Activated T-helper 1 cell treated with anti-CD3 and anti-CD28 coated beads, Interleukin-12 subunit alpha, Interleukin-12 subunit beta, Interleukin-2, Interleukin-4 antibody, amounts not matched to agents 30 ng/mL and 10 ng/mL and 1 ng/mL, durations not matched to agents 14 hours and 24 hours and 36 hours (primary cell): ENCODE measurements around the gene ARPC4. TPM values are rescaled to one million over a fixed set of nuclear protein-coding genes. Genes with fewer than 3 reads are reported as not detected.
"Not testable (repeated sequence)": the region's sequence is repeated elsewhere in the genome, so short reads cannot be mapped to it uniquely, and the experiment has no call there.

ENCODE experiments used
- DNase-seq: peaks from one replicate; pipeline ENCODE4 v3.0.0; 2021; ENCODE audit warnings: low spot score
- H3K27ac Mint-ChIP-seq: one replicate; pipeline ENCODE4 v1.8.0; 2021; ENCODE audit warnings: mild to moderate bottlenecking, mixed read lengths
- H3K27me3 Mint-ChIP-seq: one replicate; pipeline ENCODE4 v1.8.0; 2022; ENCODE audit warnings: mild to moderate bottlenecking, moderate library complexity, mixed read lengths; ENCODE audit not compliant: insufficient read depth
- H3K36me3 Mint-ChIP-seq: one replicate; pipeline ENCODE4 v1.8.0; 2021; ENCODE audit warnings: low read depth, mixed read lengths
- H3K4me1 Mint-ChIP-seq: one replicate; pipeline ENCODE4 v1.8.0; 2021; ENCODE audit warnings: low read depth, mixed read lengths
- H3K4me3 Mint-ChIP-seq: one replicate; pipeline ENCODE4 v1.8.0; 2021; ENCODE audit warnings: mild to moderate bottlenecking, moderate library complexity, mixed read lengths
- H3K9me3 Mint-ChIP-seq: one replicate; pipeline ENCODE4 v1.8.0; 2021; ENCODE audit warnings: mixed read lengths
- intact Hi-C: fragments of 100-400 bp; cut with micrococcal nuclease; formaldehyde crosslinking; loops from one replicate; pipeline ENCODE4 v1.15.1; 2024
- total RNA-seq: library from RNA; stranded (reverse); gene quantifications from 2 replicates; pipeline ENCODE4 v1.2.3, GENCODE V29; 2022

ARPC4 gene
- total RNA-seq, 1 donor from 2014 or later, result 268 TPM

- intact Hi-C loops, result no loop called here
- no peaks in the 10 kb centered on the region for H3K27me3 Mint-ChIP-seq
- H3K9me3 Mint-ChIP-seq, result no peaks in the 10 kb centered on the region
- H3K27ac Mint-ChIP-seq, result no peak overlapping the region
- no peak overlapping the region for H3K4me3 Mint-ChIP-seq
- H3K4me1 Mint-ChIP-seq, result no peaks in the 10 kb centered on the region
- no peak for DNase-seq
- H3K36me3 Mint-ChIP-seq, result peaks cover 54% of the 10 kb centered on the region
Observed at GRCh38 chr3:9760779-9761505, 31.9 kb upstream of the ARPC4 start.

DNA sequence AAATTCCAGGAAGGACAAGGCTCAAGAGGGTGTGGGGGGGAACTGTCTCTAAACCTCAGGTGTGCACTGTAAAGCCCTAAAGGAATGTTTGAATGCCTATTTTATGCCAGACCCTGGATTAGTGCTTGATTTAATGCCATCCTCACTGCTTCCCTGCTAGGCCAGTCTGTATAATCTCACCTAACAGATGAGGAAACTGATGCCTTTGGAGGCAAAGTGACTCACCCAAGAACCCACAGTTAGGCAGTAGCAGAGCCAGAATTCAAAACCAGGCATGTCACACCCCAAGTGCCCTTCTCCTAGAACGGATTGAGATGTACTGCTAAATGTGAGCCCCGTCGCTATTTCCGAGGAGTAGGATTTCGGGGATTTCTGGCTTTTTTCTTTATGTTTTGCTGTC lies 31.0 kb upstream of the ARPC4 start:
- Mint-ChIP-seq H3K9me3 (no peaks in the 10 kb centered on the region), H3K4me1 (peaks cover under 1% of the 10 kb centered on the region), H3K4me3 (no peak overlapping the region), H3K27ac (no peak overlapping the region), H3K36me3 (peaks cover 46% of the 10 kb centered on the region), H3K27me3 (no peaks in the 10 kb centered on the region)
- intact Hi-C loops, result no loop called here
- no peak for DNase-seq

DNA sequence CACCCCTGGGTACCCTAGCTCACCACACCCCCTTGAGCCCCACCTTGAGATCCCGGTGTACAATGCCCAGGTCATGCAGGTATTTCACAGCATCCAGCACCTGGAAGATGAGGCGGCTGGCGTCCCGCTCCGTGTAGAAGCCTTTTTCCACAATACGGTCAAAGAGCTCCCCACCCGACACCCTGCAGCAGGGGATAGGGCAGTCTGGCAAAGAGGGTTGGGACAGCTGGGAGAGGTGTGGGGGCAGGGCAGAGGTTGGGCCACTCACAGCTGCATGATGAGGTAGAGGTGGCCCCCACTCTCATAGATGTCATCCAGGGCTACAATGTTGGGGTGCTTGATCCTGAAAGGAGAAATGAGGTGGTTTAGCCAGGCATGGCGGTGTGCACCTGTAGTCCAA lies 30.0 kb upstream of the ARPC4 start:
- no peak overlapping the region for H3K27ac Mint-ChIP-seq
- H3K36me3 Mint-ChIP-seq, result peaks cover 42% of the 10 kb centered on the region
- no peak overlapping the region for H3K4me3 Mint-ChIP-seq
- H3K9me3 Mint-ChIP-seq, result no peaks in the 10 kb centered on the region
- peaks cover 10% of the 10 kb centered on the region for H3K4me1 Mint-ChIP-seq
- no peak for DNase-seq
- H3K27me3 Mint-ChIP-seq, result no peaks in the 10 kb centered on the region
- intact Hi-C loops, result no loop called here

DNA sequence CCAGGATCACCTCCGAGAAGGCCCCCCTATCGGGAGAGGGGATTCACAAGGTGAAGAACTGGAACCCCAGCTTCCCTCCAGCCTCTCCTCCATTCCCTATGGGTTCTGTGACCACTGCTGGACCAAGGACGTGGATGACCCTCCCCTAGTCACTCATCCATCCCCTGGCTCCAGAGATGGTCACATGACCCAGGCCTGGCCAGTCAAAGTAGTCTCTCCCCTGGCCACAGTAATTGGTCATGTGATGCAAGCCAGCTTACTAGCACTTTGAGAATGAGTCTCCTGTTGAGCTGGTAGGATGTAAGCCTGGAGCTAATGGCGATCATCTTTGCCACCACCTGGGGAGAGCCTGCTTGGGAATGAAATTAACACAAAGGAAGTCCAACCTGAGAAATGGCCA lies 27.0 kb upstream of the ARPC4 start:
- Mint-ChIP-seq H3K27ac (no peak overlapping the region), H3K4me1 (peaks cover 30% of the 10 kb centered on the region), H3K9me3 (no peaks in the 10 kb centered on the region), H3K36me3 (peaks cover 25% of the 10 kb centered on the region), H3K27me3 (peaks cover under 1% of the 10 kb centered on the region), H3K4me3 (no peak overlapping the region)
- intact Hi-C loops, result no loop called here
- no peak for DNase-seq

DNA sequence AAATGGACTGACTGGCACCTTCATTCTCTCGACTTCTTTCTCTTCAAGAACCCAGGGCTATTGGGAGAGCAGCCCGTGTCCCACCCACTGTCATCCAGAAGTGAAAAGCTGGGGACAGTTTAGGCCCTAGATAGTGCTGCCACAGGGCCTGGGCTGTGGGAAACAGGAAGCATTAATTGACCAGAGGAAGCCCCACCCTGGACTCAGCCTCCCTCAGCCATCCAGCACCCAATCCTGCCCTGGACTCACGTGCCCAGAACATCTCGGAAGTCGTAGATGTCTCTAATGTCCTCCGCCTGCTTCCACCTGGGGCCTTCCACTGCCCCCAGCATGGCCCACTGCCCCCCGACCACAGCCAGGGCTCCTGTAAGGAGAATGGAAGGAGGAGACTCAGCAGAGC lies 25.5 kb upstream of the ARPC4 start:
- Mint-ChIP-seq H3K36me3 (peaks cover 13% of the 10 kb centered on the region), H3K27me3 (peaks cover 2% of the 10 kb centered on the region), H3K4me3 (peak overlapping the region; percentile 29), H3K27ac (no peak overlapping the region), H3K4me1 (peaks cover 30% of the 10 kb centered on the region), H3K9me3 (no peaks in the 10 kb centered on the region)
- DNase-seq, result no peak
- intact Hi-C loops, result no loop called here

DNA sequence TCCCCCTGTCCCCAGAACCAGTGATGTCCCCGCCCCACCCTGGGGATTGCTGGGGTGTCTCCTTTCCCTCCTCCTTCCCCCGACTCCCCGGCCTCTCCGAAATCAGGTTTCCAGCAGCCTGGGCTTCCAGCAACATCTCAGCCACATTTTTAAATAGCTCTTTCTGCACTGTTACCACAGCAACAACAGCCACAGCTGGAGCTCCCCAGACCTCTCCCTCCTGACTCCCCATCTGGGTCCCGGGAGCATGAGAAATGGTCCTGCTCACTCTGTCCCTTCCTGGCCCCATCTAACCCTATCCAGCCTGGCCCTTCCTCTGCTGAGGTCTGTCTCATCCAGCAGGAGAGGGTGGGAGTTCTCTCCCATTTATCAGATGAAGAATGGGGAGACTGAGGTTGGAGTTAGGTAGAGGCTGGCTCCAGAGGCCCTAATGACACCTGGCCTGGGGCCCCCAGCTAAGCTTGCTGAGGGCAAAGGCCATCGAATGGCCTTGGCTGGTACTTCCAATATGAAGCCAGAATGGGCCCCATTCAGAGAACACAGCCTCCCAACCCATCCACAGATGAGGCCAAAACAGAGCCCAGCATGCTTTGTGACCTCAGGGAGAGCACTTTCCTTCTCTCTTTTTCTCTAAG lies 24.6 kb upstream of the ARPC4 start:
- intact Hi-C loops, result loop anchor here (2.0 kb wide), 1 partner anchor 19 kb away; no protein-coding TSS in a partner anchor
- Mint-ChIP-seq H3K27me3 (peaks cover 2% of the 10 kb centered on the region), H3K9me3 (no peaks in the 10 kb centered on the region), H3K27ac (no peak overlapping the region), H3K4me1 (peaks cover 30% of the 10 kb centered on the region), H3K4me3 (peak overlapping the region; percentile 80), H3K36me3 (peaks cover 15% of the 10 kb centered on the region)
- no peak for DNase-seq

GRCh38 chr3:9769012-9769411 lies 23.9 kb upstream of the ARPC4 start:
- H3K4me1 Mint-ChIP-seq, result peaks cover 30% of the 10 kb centered on the region
- H3K9me3 Mint-ChIP-seq, result no peaks in the 10 kb centered on the region
- H3K27ac Mint-ChIP-seq, result peak overlapping the region; percentile 57
- H3K27me3 Mint-ChIP-seq, result peaks cover 2% of the 10 kb centered on the region
- intact Hi-C loops, result loop anchor here (1.0 to 2.0 kb wide), 3 partner anchors 9 to 19 kb away; no protein-coding TSS in a partner anchor
- H3K4me3 Mint-ChIP-seq, result peak overlapping the region; percentile 80
- peaks cover 13% of the 10 kb centered on the region for H3K36me3 Mint-ChIP-seq
- DNase-seq, result no peak

GRCh38 chr3:9769426-9770275 lies 23.2 kb upstream of the ARPC4 start, which contains the start of gene CAMK1:
Gene CAMK1, minus strand, starts transcription at chr3:9769947. Its CDS starts 2,198 bp downstream, at chr3:9767749.
- peaks cover 12% of the 10 kb centered on the region for H3K36me3 Mint-ChIP-seq
- H3K4me1 Mint-ChIP-seq, result peaks cover 30% of the 10 kb centered on the region
- H3K4me3 Mint-ChIP-seq, result peak within 1 kb of the TSS; percentile 80
- H3K27me3 Mint-ChIP-seq, result peaks cover 2% of the 10 kb centered on the region
- H3K27ac Mint-ChIP-seq, result peak within 1 kb of the TSS; percentile 71
- DNase-seq, result peak; percentile 67
- no peaks in the 10 kb centered on the region for H3K9me3 Mint-ChIP-seq
- intact Hi-C loops, result loop anchor here (1.0 to 2.0 kb wide), 3 partner anchors 9 to 19 kb away; no protein-coding TSS in a partner anchor

DNA sequence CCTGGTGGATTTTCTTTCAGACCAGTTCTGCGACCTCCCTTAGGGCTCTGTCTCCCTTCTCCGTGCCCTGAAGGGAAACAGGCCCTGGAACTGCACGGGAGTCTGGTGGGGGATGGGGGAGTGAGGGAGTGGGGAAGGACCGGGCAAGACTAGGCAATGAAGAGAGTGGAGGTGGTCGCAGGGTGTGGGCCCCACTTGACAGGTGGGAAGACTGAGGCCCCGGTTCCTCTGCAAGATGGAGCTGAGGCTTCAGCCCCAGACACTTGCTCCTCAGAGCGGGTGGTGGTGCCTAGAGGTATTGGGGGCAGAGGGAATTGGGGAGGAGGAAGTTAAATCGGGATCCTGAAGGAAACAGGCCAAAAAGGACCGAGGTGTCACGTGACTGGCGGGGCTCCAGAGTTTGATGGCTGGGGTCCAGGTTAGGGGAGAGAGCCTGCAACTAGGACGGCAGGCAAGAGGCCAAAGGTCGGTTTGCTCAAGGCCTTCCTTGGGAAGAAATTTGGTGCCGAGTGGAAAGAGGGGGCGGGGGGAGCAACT lies 22.5 kb upstream of the ARPC4 start:
- Mint-ChIP-seq H3K36me3 (peaks cover 11% of the 10 kb centered on the region), H3K27me3 (peaks cover 2% of the 10 kb centered on the region), H3K9me3 (no peaks in the 10 kb centered on the region), H3K27ac (peak overlapping the region; percentile 71), H3K4me1 (peaks cover 32% of the 10 kb centered on the region), H3K4me3 (peak overlapping the region; percentile 78)
- intact Hi-C loops, result no loop called here
- DNase-seq, result no peak

- DNase-seq, H3K36me3 Mint-ChIP-seq, H3K9me3 Mint-ChIP-seq, intact Hi-C loops, H3K27me3 Mint-ChIP-seq: not testable (repeated sequence)
- Mint-ChIP-seq H3K4me3 (peak overlapping the region; percentile 78), H3K4me1 (peaks cover 33% of the 10 kb centered on the region), H3K27ac (peak overlapping the region; percentile 45)
Observed at GRCh38 chr3:9771007-9771406, 21.9 kb upstream of the ARPC4 start.

DNA sequence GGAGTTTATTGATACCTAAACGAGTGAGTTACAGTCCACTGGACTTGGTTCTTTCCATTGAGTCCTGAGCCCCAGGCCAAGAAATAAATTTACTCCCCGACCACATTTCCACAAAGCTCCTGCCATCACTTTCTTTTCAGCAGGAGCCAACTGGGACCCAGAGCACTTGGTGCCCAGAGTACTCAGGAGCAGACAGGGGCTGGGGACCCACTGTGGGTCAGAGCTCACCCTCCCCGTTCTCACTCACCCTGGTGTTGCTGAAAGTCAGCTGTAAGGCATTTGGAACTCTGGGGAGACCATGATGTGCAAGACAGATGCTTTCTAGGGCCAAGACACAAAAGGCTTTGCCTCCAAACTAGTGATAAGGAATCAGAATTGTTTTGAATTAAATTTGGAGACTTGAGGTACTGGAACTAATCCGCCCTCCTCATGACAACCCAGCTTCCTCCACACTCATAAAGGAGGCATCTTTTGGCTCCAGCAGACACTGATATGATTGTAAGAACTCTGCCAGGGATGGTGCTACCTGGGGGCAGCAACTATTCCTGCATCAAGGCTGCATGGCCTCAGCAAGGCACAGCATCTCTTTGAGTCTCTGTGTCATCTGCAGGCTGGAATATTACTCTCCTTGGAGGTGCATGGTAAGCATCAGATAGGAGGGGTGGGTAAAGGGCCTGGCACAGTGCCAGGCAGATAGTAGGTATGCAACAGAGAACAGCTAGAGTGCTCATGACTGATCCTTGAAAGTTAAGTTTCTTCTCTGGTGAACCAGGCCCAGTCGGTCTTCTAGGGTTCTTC lies 15.8 kb upstream of the ARPC4 start:
- H3K4me3 Mint-ChIP-seq, result peak overlapping the region; percentile 53
- no peak for DNase-seq

GRCh38 chr3:9777694-9778021 lies 15.2 kb upstream of the ARPC4 start:
- intact Hi-C loops, result loop anchor here (1.0 to 2.0 kb wide), 6 partner anchors 8 to 67 kb away; partner anchors contain the start of genes BRPF1, CAMK1, RPUSD3 and TADA3
- Mint-ChIP-seq H3K9me3 (peaks cover 3% of the 10 kb centered on the region), H3K36me3 (peaks cover 24% of the 10 kb centered on the region), H3K27me3 (no peaks in the 10 kb centered on the region), H3K4me3 (peak overlapping the region; percentile 53), H3K4me1 (peaks cover 55% of the 10 kb centered on the region), H3K27ac (peak overlapping the region; percentile 90)
- DNase-seq, result no peak

More for the DNA sequence above, 15.8 kb upstream of the ARPC4 start:
- Mint-ChIP-seq H3K4me1 (peaks cover 55% of the 10 kb centered on the region), H3K36me3 (peaks cover 23% of the 10 kb centered on the region), H3K9me3 (peaks cover 3% of the 10 kb centered on the region), H3K27ac (peak overlapping the region; percentile 90), H3K27me3 (no peaks in the 10 kb centered on the region)
- intact Hi-C loops, result no loop called here
